Cardiac muscle cell (in vitro differentiated cells and primary cell): Measurements from ENCODE around the gene PTPRD. TPM values are rescaled to one million over a fixed set of nuclear protein-coding genes. Genes with fewer than 3 reads are reported as not detected.

Experiments used
- DNase-seq, 2 donors: peaks; one replicate each; pipeline versions ENCODE4 v3.0.0 to v3.0.0-alpha.2; 2010 to 2017; ENCODE audit warnings: low read depth in 1 of 2, low spot score in 1 of 2
- H3K27ac ChIP-seq: fragments of 200-600 bp; sonication (generic); 2 replicates; pipeline ENCODE4 v1.5.1; 2016
- H3K27me3 ChIP-seq: fragments of 200-600 bp; sonication (generic); 2 replicates; pipeline ENCODE4 v1.6.0; 2016; ENCODE audit warnings: control low read depth
- H3K36me3 ChIP-seq: fragments of 200-600 bp; sonication (generic); 2 replicates; pipeline ENCODE4 v1.5.1; 2016; ENCODE audit warnings: control low read depth
- H3K4me1 ChIP-seq: fragments of 200-600 bp; sonication (generic); 2 replicates; pipeline ENCODE4 v1.8.1; 2017; ENCODE audit warnings: low read depth, mild to moderate bottlenecking, mixed run types
- H3K4me3 ChIP-seq: fragments of 200-600 bp; sonication (generic); 2 replicates; pipeline ENCODE4 v1.5.1; 2016; ENCODE audit warnings: mild to moderate bottlenecking
- H3K9me3 ChIP-seq: fragments of 200-600 bp; sonication (generic); 2 replicates; pipeline ENCODE4 v1.5.1; 2017; ENCODE audit warnings: low read depth, mild to moderate bottlenecking, control low read depth
- polyA plus RNA-seq: library from polyadenylated mRNA; unstranded; fragments of >200 nt; fragmentation: Nextera tagmentation; extraction: Ambion mirVana; gene quantifications from 2 replicates; pipeline ENCODE4 v1.2.1, GENCODE V29; 2016
- total RNA-seq: library from RNA; depleted of rRNA; stranded (reverse); fragments of >200 nt; gene quantifications from 2 replicates; pipeline ENCODE4 v1.2.3, GENCODE V29; 2016
- TF ChIP-seq, protein P1 (sequence below): IDR thresholded peaks from 2 replicates; pipeline ENCODE4 v1.5.1; 2012; ENCODE audit warnings: low read depth, mild to moderate bottlenecking, low read length

PTPRD gene
- total and polyA plus RNA-seq, 2 experiments from 2014 or later = 37.0 to 287 TPM

DNA sequence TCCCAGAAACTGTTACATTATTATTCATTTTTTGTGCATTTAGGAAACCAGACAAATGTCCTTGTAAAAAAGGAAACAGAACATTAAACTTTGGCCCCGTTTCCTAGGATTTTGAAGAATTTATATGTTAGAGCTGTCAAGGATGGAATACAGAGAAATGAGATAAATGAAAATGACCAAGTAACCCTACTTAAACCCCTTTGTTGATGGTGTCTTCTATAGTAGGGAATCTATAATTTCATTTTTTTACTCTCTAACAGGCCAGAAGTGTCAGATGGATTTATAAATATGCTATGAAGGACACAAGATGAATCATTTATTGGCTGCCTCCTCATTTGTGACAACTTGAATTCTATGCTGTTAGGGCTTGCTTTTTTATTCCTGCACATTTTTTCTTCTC, 1047.1 kb downstream of the PTPRD start:
- H3K27me3 ChIP-seq = no peaks in the 10 kb centered on the region
- no peaks in the 10 kb centered on the region for H3K4me1 ChIP-seq
- no peak overlapping the region for H3K27ac ChIP-seq
- TF ChIP-seq, protein P1, sequence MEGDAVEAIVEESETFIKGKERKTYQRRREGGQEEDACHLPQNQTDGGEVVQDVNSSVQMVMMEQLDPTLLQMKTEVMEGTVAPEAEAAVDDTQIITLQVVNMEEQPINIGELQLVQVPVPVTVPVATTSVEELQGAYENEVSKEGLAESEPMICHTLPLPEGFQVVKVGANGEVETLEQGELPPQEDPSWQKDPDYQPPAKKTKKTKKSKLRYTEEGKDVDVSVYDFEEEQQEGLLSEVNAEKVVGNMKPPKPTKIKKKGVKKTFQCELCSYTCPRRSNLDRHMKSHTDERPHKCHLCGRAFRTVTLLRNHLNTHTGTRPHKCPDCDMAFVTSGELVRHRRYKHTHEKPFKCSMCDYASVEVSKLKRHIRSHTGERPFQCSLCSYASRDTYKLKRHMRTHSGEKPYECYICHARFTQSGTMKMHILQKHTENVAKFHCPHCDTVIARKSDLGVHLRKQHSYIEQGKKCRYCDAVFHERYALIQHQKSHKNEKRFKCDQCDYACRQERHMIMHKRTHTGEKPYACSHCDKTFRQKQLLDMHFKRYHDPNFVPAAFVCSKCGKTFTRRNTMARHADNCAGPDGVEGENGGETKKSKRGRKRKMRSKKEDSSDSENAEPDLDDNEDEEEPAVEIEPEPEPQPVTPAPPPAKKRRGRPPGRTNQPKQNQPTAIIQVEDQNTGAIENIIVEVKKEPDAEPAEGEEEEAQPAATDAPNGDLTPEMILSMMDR = no peak
- no peak for DNase-seq
- no peaks in the 10 kb centered on the region for H3K9me3 ChIP-seq
- no peaks in the 10 kb centered on the region for H3K36me3 ChIP-seq
- no peak overlapping the region for H3K4me3 ChIP-seq

DNA sequence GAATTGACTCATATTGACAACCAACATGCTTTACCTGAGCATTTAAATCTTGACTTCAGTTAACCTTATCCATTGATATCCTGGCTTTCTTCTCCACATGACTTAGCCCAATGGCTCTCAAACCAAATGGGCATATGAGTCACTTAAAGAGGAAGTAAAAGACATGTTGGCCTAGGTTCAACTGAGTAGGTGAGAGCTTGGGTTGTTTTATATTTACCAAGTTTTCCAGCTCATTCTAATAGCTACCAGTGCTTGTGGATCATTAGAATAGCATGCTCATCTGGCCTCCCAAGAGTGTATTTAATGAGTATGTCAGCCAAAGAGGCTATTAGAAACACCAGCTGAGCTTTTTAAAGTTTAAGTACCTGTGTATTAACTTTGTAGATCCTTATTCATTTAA, 1049.0 kb downstream of the PTPRD start:
- Histone ChIP-seq H3K27ac (no peak overlapping the region), H3K27me3 (no peaks in the 10 kb centered on the region), H3K36me3 (no peaks in the 10 kb centered on the region), H3K4me1 (no peaks in the 10 kb centered on the region), H3K4me3 (no peak overlapping the region), H3K9me3 (no peaks in the 10 kb centered on the region)
- no peak for DNase-seq
- TF ChIP-seq, protein P1 = no peak

DNA sequence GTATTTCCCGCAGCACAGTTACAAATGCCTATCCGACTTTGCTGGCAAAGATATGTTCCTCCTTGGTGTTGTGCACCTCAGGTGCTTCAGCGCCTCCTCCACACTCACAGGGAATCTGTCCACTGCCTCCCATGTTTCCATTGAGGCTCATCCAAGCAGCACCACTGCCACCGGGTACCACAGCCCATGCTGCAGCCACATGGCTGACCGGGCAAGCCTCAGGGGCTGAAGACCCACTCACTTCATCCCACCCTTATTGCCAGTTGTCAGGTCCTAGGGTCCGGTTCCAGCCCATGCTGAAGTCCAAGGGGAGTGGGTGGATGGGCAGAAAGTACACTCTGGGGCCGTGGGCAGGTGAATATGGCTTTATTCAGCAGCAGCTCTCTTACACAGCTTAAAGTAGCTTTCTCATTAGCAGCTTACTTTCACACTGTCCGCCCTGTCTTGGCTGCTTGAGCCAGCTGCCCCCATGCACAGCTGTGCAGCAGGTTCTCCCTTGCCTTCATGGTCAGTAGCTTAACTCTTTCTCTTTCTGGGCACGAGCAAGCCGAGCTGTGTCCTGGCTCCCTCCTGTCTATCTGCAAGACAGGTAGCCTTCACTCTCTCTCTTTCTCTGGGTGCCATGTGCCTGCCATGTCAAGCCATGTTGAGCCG, 1052.3 kb downstream of the PTPRD start:
- DNase-seq = no peak
- TF ChIP-seq, protein P1 = no peak
- Histone ChIP-seq H3K27ac (no peak overlapping the region), H3K27me3 (no peaks in the 10 kb centered on the region), H3K36me3 (no peaks in the 10 kb centered on the region), H3K4me1 (peaks cover 6% of the 10 kb centered on the region), H3K9me3 (no peaks in the 10 kb centered on the region), H3K4me3 (no peak overlapping the region)

DNA sequence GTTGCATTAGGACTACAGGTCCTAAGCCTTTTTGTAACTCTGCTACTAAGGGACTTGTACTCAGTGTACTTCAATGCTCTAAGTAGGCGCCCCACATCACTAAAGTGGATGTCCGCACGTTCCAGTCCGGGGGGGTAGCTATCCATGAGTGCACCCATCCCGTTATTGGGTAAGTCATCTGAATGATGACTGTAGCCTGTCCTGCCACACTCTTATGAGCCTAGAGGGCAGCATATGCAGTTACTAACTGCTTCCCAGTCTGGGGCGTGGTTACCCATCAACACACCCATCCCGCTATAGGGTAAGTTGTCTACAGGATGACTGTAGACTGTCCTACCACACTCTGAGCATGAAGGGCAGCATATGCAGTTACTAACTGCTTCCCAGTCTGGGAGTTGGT, 1053.9 kb downstream of the PTPRD start:
- TF ChIP-seq, protein P1 = no peak
- Histone ChIP-seq H3K4me3 (no peak overlapping the region), H3K27me3 (no peaks in the 10 kb centered on the region), H3K36me3 (no peaks in the 10 kb centered on the region), H3K9me3 (no peaks in the 10 kb centered on the region), H3K4me1 (peaks cover 6% of the 10 kb centered on the region), H3K27ac (no peak overlapping the region)
- DNase-seq = no peak

DNA sequence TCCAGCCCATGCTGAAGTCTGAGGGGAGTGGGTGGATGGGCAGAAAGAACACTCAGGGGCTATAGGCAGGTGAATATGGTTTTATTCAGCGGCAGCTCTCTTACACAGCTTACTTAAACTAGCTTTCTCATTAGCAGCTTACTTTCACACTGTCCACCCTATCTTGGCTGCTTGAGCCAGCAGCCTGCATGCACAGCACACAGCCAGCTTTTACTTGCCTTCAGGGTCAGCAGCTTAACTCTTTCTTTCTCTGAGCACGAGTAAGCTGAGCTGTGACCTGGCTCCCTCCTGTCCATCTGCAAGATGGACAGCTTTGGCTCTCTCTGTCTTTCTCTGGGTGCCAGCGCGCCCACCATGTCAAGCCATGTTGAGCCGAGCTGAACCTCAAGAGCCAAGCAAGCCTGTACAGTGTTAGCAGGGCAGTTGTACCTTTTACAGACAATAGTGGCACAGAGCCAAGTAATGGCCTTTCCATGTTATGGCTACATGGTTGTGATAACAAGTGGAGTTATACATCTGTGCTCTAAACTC, 1054.9 kb downstream of the PTPRD start:
- Histone ChIP-seq H3K36me3 (no peaks in the 10 kb centered on the region), H3K9me3 (no peaks in the 10 kb centered on the region), H3K27ac (no peak overlapping the region), H3K4me3 (no peak overlapping the region), H3K4me1 (peaks cover 6% of the 10 kb centered on the region), H3K27me3 (no peaks in the 10 kb centered on the region)
- TF ChIP-seq, protein P1 = no peak
- DNase-seq = no peak
